Measurements from ENCODE around the gene SLC1A1.

Gene SLC1A1

DNA sequence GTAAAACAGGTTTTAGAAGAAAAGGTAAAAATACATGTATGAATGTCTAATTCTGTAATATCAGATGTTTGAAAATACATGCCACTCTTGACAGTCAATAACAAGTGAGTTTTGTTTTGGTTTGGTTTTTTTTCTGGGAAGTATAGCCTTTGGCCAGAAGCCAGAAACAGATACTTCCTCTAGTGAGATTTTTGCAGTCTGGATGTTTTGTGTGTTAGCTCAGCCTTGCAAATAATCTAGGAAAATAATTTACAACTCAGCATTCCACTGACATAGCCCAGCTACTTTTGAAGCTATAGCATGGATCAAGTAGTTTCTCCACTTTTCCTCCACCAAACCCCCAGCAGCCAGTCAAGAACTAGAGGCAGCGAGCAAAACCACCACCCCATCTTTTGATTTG lies 56.7 kb downstream of the SLC1A1 start:
- DNase-seq = no peak

DNA sequence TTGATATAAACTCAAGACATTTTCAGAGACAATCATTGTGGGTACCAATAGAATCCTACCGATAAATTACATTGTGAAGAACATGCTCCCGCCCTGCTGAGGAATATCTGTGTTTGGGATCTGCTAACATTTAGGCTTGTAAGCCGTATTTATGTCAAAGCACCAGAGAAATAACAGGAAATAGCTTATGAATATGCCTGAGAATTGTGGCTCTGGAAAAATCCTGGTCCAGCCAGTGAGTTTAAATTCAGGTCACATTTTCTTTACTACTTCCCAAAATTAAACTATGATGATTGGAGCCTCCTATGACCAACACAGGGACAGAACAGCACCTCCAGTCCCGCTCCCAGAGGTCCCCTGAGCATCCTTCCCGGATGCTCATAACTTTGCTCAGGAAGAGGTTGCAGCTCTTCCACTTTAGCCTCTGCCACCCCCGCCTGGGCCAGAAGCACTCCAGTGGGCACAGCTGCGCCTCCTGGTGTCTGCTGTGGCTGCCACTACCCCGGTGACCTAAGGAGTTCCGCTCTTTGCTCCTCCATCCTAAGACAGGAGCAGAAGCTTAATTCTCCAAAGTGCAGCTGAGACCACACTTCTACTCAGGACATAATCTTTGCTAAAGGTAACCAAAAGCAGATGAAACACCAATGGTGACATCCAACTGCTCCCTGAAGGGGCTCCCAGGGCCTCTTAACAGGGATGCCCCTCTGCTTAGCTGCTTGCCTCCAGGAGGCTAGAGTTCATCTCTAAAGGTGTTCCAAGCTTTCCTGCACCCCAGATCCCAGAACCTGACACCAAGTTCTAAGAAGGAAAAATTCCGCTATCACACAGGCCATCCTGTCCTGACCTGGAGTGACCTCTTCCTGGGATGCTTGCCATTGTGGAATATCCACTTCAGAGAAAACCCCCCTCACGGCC lies 58.8 kb downstream of the SLC1A1 start:
- no peak for DNase-seq

DNA sequence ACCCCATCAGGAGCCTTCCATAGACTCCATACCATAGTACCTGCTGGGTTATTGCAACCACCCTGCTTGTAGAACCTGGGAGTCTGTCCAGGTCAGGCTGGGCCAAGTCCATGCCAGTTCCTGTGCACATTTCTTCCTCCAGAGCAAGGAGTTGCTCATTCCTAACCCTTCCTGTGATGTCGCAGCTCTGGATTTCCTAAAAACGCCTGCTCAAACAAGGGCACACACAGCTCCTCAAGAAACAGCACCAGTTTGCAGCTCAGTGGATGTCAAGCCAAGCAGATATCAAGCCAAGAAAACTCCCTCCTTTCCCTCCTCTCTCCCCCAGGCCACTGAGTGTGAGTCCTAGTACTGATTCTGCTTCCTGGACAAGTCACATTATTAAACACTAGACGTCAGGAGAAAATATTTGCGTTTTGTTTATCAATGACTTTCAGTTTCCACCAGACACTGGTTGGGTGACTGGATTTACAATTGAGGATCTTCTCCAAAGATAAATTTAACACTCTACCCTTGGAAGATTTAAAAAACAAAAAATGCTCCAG lies 59.6 kb downstream of the SLC1A1 start:
- no peak for DNase-seq

GRCh38 chr9:4550777-4551484 lies 60.7 kb downstream of the SLC1A1 start:
- DNase-seq = no peak

GRCh38 chr9:4553951-4554381 lies 63.7 kb downstream of the SLC1A1 start:
- DNase-seq = no peak

DNA sequence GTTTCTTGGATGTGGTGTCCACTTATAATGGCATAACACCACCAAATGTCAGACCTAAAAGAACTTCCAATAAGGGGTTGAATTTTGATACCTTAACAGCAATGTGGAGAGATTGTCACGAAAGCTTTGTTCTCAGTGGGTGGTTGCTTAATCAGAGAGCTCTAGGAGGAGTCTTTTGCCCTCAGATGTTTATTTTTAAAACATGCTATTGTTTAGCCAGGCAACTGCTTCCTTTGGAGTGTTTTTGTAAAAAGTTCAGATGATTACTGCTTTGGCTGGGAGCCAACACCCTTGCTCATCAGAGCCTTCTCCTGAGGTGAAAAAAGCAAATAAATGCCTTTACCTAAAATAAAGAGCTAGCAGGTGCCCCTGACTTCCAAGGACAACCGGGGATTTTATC lies 65.0 kb downstream of the SLC1A1 start:
- DNase-seq = peak; percentile 85

DNA sequence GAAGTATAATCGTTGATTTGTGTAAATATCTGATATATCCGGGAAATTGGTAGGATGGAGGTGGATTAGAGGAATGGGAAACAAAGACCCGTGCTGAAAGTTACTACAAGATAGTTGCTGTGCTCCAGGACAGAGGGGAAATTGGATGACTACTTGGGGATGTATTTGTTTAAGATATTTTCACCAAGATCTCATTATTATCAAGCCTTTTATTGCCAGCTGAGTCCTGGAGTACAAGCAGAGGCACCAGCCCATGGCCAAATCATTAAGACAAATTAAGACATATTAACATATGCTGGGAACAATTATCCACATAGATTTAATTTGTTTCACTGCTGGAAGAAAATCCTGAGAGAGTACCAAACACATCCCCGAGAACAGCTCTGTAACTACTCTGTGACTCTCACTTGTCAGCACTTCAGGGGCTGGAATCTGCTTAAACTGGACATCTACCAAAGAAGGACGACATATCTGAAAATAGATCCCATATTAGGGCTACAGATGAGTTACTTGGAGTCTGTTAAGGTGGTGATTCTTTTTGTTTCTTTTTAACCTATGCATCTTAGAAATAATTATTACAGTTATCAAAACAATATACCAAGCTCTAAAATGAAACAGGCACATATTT lies 68.2 kb downstream of the SLC1A1 start:
- DNase-seq = no peak

GRCh38 chr9:4559261-4560182 lies 69.3 kb downstream of the SLC1A1 start:
- no peak for DNase-seq

DNA sequence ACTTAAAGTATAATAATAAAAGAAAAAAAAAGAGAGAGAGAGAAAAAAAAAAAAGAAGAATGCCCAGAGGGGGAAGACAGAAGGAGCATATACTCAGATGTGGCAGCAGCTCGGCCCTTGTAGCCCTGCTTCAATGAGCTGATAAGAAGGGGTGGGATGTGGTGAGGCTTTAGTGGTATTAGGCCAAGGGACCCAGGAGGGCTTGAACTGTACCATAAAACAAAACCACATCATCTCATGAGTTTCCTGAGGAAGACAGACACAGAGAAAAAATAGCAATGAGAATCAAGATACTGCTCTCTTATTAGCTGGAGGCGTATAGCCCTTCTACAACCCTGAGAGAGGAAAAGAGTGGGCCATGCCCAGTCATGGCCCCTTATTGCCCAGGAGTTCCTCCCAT lies 72.8 kb downstream of the SLC1A1 start:
- DNase-seq = no peak

DNA sequence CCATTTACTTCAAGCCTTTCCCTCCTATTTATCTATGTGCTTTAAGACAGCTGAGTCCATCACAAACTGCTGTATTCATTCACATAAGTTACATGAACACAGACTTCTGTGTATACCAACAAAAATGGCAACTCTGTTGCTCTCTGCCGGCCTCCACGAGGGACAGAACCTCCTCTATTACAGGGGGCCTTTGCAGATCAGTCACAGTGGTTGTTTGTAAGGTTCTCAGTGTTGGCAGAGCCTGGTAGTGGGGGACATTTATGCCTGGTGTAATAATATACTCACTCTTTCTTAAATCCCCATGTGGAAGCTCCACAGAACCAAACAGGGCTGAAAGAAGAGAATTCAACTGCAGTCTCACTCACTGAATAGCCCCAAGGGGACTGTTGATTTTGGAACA lies 76.5 kb downstream of the SLC1A1 start:
- no peak for DNase-seq

- no peak for DNase-seq
These were observed 77.3 kb downstream of the SLC1A1 start for GRCh38 chr9:4567601-4568000.

GRCh38 chr9:4569101-4569500 lies 78.8 kb downstream of the SLC1A1 start:
- DNase-seq = no peak

GRCh38 chr9:4572184-4572826 lies 82.0 kb downstream of the SLC1A1 start:
- DNase-seq = no peak

- no peak for DNase-seq
These were observed 82.9 kb downstream of the SLC1A1 start for GRCh38 chr9:4573176-4573575.

- DNase-seq = peak; percentile 76
These were observed 83.5 kb downstream of the SLC1A1 start for GRCh38 chr9:4573634-4574389.

DNA sequence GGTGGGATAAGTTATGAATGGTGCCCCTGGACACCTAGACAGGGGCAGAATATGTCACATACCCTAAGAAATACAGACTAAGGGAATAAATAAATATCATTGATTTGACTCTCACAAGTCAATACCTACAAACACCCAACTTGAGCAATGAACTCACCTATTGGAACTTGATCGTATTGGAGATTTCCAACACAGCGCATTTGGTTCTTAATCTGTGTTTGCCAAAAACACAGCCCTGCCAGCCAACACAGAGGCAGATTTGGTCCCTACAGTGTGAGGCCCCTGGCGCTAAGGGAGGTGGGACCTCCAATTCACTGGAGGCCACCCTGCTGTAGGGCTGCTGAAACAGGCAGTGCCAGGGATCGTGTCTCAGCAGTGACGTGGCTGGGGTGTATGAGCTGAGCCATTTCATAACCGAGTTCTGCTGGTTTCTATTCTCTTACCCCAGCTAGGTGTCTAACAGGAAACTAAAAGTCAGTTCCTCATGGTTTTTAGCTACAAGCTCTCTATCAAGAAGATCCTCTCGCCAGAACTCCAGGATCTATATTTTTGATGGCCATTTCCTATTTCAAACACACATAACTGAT lies 84.5 kb downstream of the SLC1A1 start:
- no peak for DNase-seq

GRCh38 chr9:4575997-4576396 lies 85.7 kb downstream of the SLC1A1 start:
- DNase-seq = no peak

- DNase-seq = no peak
These were observed 86.2 kb downstream of the SLC1A1 start for GRCh38 chr9:4576448-4576847.

DNA sequence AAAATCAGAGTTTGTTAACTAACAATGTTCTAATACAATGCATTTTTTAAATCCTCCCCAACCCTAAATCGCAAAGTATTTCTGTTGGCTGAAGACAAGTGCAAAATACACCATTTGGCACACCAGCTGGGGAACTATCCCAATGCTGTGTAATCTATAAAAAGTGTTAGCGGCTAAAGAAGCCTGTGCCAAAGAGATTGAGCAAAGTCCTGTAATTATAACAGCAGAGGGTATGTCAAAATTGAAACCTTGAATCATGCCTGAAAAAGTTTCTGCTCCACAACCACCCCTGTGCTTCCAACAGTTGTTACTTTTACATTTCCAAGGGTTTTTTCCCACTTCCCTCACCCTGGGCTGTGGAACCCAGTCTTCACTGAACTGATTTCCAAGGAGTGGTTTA lies 88.7 kb downstream of the SLC1A1 start:
- no peak for DNase-seq

- DNase-seq = no peak
These were observed 90.9 kb downstream of the SLC1A1 start for GRCh38 chr9:4581035-4581760.

Measured in NCI-H2227 treated with DMSO at 0.1 percent for 48 hours (cell line).